Liver (tissue), 9 donors: Measurements from ENCODE around the gene JPT1. TPM values are rescaled to one million over a fixed set of nuclear protein-coding genes. Genes with fewer than 3 reads are reported as not detected.
"Not testable (repeated sequence)": the region's sequence is repeated elsewhere in the genome, so short reads cannot be mapped to it uniquely, and the experiment has no call there.

Experiments
- DNase-seq: peaks from one replicate; pipeline ENCODE4 v3.0.0-alpha.2; 2017; ENCODE audit warnings: low spot score
- H3K27ac ChIP-seq, 2 donors: one replicate each; pipeline ENCODE4 v1.7.0; 2013; ENCODE audit warnings: inconsistent platforms in 2 of 2, low read length in 2 of 2, control low read depth in 1 of 2, low read depth in 1 of 2, mild to moderate bottlenecking in 1 of 2
- H3K27me3 ChIP-seq, 4 donors: one replicate each; pipeline versions ENCODE4 v1.6.1 to v1.7.0; 2013; ENCODE audit warnings: low read length in 3 of 4, inconsistent platforms in 1 of 4, mild to moderate bottlenecking in 1 of 4, moderate library complexity in 1 of 4; ENCODE audit not compliant: control insufficient read depth in 4 of 4, insufficient read depth in 4 of 4
- H3K36me3 ChIP-seq, 4 donors: one replicate each; pipeline versions ENCODE4 v1.6.1 to v1.7.0; 2013; ENCODE audit warnings: low read length in 3 of 4, mild to moderate bottlenecking in 3 of 4, low read depth in 1 of 4, moderate library complexity in 1 of 4; ENCODE audit not compliant: control insufficient read depth in 4 of 4, insufficient read depth in 3 of 4
- H3K4me1 ChIP-seq, 4 donors: one replicate each; pipeline versions ENCODE4 v1.6.1 to v1.7.0; 2013; ENCODE audit warnings: low read length in 3 of 4, mild to moderate bottlenecking in 3 of 4, moderate library complexity in 1 of 4; ENCODE audit not compliant: control insufficient read depth in 4 of 4, insufficient read depth in 4 of 4
- H3K4me3 ChIP-seq, 3 donors: one replicate each; pipeline versions ENCODE4 v1.6.1 to v1.7.0; 2013; ENCODE audit warnings: low read length in 3 of 3, control low read depth in 1 of 3, low read depth in 1 of 3, mild to moderate bottlenecking in 1 of 3
- H3K9ac ChIP-seq, 2 donors: one replicate each; pipeline ENCODE4 v1.7.0; 2013; ENCODE audit warnings: low read length in 2 of 2, mild to moderate bottlenecking in 2 of 2, moderate library complexity in 2 of 2, control low read depth in 1 of 2, low read depth in 1 of 2
- H3K9me3 ChIP-seq, 4 donors: one replicate each; pipeline versions ENCODE4 v1.6.1 to v1.7.0; 2013; ENCODE audit warnings: low read length in 3 of 4; ENCODE audit not compliant: control insufficient read depth in 4 of 4
- EGR1 ChIP-seq, 2 donors: IDR thresholded peaks; 2 replicates each; pipeline ENCODE4 v1.6.1; 2016 to 2018; ENCODE audit warnings: antibody characterized with exemption in 2 of 2, low read depth in 2 of 2
- FOXA1 ChIP-seq: IDR thresholded peaks from 2 replicates; pipeline ENCODE4 v1.6.1; 2016; ENCODE audit warnings: antibody characterized with exemption
- FOXA2 ChIP-seq: IDR thresholded peaks from 2 replicates; pipeline ENCODE4 v1.6.1; 2016; ENCODE audit warnings: antibody characterized with exemption
- GABPA ChIP-seq, 2 donors: IDR thresholded peaks in 1 of 2; conservative IDR thresholded peaks in 1 of 2; 2 replicates each; pipeline ENCODE4 v1.6.1; 2016; ENCODE audit warnings: antibody characterized with exemption in 2 of 2, mild to moderate bottlenecking in 1 of 2, moderate library complexity in 1 of 2
- HNF4A ChIP-seq, 2 donors: conservative IDR thresholded peaks; 2 replicates each; pipeline ENCODE4 v1.6.1; 2016; ENCODE audit warnings: antibody characterized with exemption in 2 of 2, mild to moderate bottlenecking in 2 of 2
- HNF4G ChIP-seq: IDR thresholded peaks from 2 replicates; pipeline ENCODE4 v1.6.1; 2016; ENCODE audit warnings: antibody characterized with exemption
- JUND ChIP-seq, 2 donors: IDR thresholded peaks; 2 replicates each; pipeline ENCODE4 v1.6.1; 2016; ENCODE audit warnings: antibody characterized with exemption in 2 of 2
- NR2F2 ChIP-seq: IDR thresholded peaks from 2 replicates; pipeline ENCODE4 v1.6.1; 2016; ENCODE audit warnings: antibody characterized with exemption
- RAD21 ChIP-seq, 2 donors: IDR thresholded peaks; 2 replicates each; pipeline ENCODE4 v1.6.1; 2016; ENCODE audit warnings: antibody characterized with exemption in 2 of 2, mild to moderate bottlenecking in 2 of 2
- REST ChIP-seq: IDR thresholded peaks from 2 replicates; pipeline ENCODE4 v1.6.1; 2016; ENCODE audit warnings: antibody characterized with exemption, mild to moderate bottlenecking
- RXRA ChIP-seq, 2 donors: IDR thresholded peaks; 2 replicates each; pipeline ENCODE4 v1.6.1; 2017 to 2018; ENCODE audit warnings: antibody characterized with exemption in 2 of 2, mild to moderate bottlenecking in 1 of 2
- SP1 ChIP-seq: IDR thresholded peaks from 2 replicates; pipeline ENCODE4 v1.6.1; 2018; ENCODE audit warnings: antibody characterized with exemption, mild to moderate bottlenecking
- TAF1 ChIP-seq: conservative IDR thresholded peaks from 2 replicates; pipeline ENCODE4 v1.6.1; 2016; ENCODE audit warnings: antibody characterized with exemption, mild to moderate bottlenecking
- YY1 ChIP-seq: IDR thresholded peaks from 2 replicates; pipeline ENCODE4 v1.6.1; 2016; ENCODE audit warnings: antibody characterized with exemption, mild to moderate bottlenecking
- ZBTB33 ChIP-seq: IDR thresholded peaks from 2 replicates; pipeline ENCODE4 v1.6.1; 2016; ENCODE audit warnings: antibody characterized with exemption
- WGBS: extraction: QIAGEN DNeasy Blood & Tissue Kit; methylation state at CpG from one replicate; pipeline ENCODE4 v1.1.7; 2013; 5-methylcytosine and 5-hydroxymethylcytosine counted together
- polyA plus RNA-seq, 2 donors: library from polyadenylated mRNA; stranded (reverse) in 1 of 2; unstranded in 1 of 2; fragments of 200-250 nt in 1 of 2; fragments of >200 nt in 1 of 2; fragmentation: Nextera tagmentation in 1 of 2; extraction: Ambion mirVana in 1 of 2; gene quantifications; one replicate each; pipeline versions ENCODE4 v1.2.1 to v1.2.3, GENCODE V29; 2013 to 2015
- total RNA-seq, 2 donors: library from RNA; depleted of rRNA; stranded (reverse); fragments of >200 nt; gene quantifications; one replicate each; pipeline ENCODE4 v1.2.3, GENCODE V29; 2014
- TF ChIP-seq, protein P1 (sequence below): IDR thresholded peaks from 2 replicates; pipeline ENCODE4 v1.6.1; 2016; ENCODE audit warnings: antibody characterized with exemption
- TF ChIP-seq, protein P2 (sequence below): IDR thresholded peaks from 2 replicates; pipeline ENCODE4 v1.6.1; 2016; ENCODE audit warnings: antibody characterized with exemption
- donor health status: healthy.
- donor health status: healthy.
- donor health status: healthy.
- donor health status: healthy.
- donor health status: healthy.

The JPT1 gene
- total and polyA plus RNA-seq, 4 donors = 20.5 to 47.8 (median 43.9) TPM

- Histone ChIP-seq H3K27me3 (no peaks in the 10 kb centered on the region), H3K36me3 (peaks cover 0 to 7% (median under 1%) of the 10 kb centered on the region in 4 donors), H3K9me3 (no peaks in the 10 kb centered on the region), H3K9ac (no peak overlapping the region), H3K4me1 (no peaks in the 10 kb centered on the region), H3K4me3 (no peak overlapping the region), H3K27ac (no peak overlapping the region)
- DNase-seq = no peak
- 97% methylated on average over 5 of the region's 5 CpGs for WGBS
- TF ChIP-seq TAF1 (no peak), GABPA (IDR thresholded peaks at IDR 0.05 in 1 of 2, conservative IDR thresholded peaks at IDR 0.05 in 1 of 2) (no peak), RAD21 (IDR thresholded peaks at IDR 0.05) (no peak), YY1 (no peak), RXRA (IDR thresholded peaks at IDR 0.05) (no peak), NR2F2 (no peak), ZBTB33 (no peak), HNF4A (conservative IDR thresholded peaks at IDR 0.05) (no peak), REST (no peak), FOXA1 (no peak), HNF4G (no peak), FOXA2 (no peak)
- TF ChIP-seq, protein P1, sequence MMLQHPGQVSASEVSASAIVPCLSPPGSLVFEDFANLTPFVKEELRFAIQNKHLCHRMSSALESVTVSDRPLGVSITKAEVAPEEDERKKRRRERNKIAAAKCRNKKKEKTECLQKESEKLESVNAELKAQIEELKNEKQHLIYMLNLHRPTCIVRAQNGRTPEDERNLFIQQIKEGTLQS = no peak
- TF ChIP-seq, protein P2, sequence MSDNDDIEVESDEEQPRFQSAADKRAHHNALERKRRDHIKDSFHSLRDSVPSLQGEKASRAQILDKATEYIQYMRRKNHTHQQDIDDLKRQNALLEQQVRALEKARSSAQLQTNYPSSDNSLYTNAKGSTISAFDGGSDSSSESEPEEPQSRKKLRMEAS = no peak
Observed at GRCh38 chr17:75138519-75138918, 15.8 kb downstream of the JPT1 start.

DNA sequence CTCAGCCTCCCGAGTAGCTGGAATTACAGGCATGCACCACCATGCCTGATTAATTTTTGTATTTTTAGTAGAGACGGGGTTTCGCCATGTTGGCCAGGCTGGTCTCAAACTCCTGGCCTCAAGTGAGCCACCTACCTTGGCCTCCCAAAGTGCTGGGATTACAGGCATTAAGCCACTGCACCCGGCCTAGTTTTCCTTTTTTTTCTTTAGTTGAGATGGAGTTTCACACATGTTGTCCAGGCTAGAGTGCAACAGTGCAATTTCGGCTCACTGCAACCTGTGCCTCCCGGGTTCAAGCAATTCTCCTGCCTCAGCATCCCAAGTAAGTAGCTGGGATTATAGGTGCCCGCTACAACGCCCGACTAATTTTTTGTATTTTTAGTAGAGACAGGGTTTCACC, 16.6 kb downstream of the JPT1 start:
- not testable (repeated sequence) for H3K9ac ChIP-seq, H3K27ac ChIP-seq, H3K4me1 ChIP-seq, DNase-seq, H3K27me3 ChIP-seq, H3K9me3 ChIP-seq, H3K4me3 ChIP-seq, H3K36me3 ChIP-seq
- 97% methylated on average over 9 of the region's 9 CpGs for WGBS

DNA sequence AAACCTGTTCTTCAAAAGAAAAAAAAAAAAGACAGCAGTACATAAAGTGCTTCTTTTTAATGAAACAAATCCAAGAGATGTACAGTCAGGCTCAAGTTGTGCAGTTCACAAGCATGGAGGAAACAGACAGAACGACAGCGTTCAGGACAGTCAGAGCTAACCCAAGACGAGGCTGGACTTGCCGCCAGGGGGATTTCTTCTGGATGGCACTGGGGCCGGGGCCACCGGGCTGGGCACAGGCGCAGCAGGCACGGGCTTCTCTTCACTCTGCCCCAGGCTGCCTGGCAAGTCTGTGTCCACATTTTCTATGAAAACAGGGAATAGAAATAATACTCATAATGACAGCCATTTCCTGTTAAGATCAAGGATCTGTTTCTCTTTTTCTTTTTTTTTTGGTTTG, 18.4 kb downstream of the JPT1 start:
- Histone ChIP-seq H3K4me1 (no peaks in the 10 kb centered on the region), H3K9ac (no peak overlapping the region), H3K9me3 (no peaks in the 10 kb centered on the region), H3K36me3 (peaks cover 0 to 5% (median under 1%) of the 10 kb centered on the region in 4 donors), H3K27me3 (no peaks in the 10 kb centered on the region), H3K4me3 (no peak overlapping the region), H3K27ac (no peak overlapping the region)
- WGBS = 95% methylated on average over 8 of the region's 8 CpGs
- TF ChIP-seq JUND (IDR thresholded peaks at IDR 0.05) = no peak
- TF ChIP-seq FOXA2 = no peak
- TF ChIP-seq SP1 = no peak
- TF ChIP-seq REST = no peak
- no peak for TF ChIP-seq EGR1 (IDR thresholded peaks at IDR 0.05; ENCODE audit: low read depth in 2 of 2)
- TF ChIP-seq NR2F2 = no peak
- no peak for DNase-seq
